NCI-H524 treated with DMSO at 0.1 percent for 48 hours (cell line): ENCODE measurements around the gene LTBP1.

ENCODE experiments used
- DNase-seq: peaks from one replicate; lab custom pipeline; 2025; lab: John Stamatoyannopoulos, UW

Gene LTBP1

GRCh38 chr2:33273479-33273878 is 326.7 kb downstream of the LTBP1 start:
- DNase-seq: no peak

- DNase-seq: no peak
Observed at GRCh38 chr2:33274524-33274923, 327.8 kb downstream of the LTBP1 start.

DNA sequence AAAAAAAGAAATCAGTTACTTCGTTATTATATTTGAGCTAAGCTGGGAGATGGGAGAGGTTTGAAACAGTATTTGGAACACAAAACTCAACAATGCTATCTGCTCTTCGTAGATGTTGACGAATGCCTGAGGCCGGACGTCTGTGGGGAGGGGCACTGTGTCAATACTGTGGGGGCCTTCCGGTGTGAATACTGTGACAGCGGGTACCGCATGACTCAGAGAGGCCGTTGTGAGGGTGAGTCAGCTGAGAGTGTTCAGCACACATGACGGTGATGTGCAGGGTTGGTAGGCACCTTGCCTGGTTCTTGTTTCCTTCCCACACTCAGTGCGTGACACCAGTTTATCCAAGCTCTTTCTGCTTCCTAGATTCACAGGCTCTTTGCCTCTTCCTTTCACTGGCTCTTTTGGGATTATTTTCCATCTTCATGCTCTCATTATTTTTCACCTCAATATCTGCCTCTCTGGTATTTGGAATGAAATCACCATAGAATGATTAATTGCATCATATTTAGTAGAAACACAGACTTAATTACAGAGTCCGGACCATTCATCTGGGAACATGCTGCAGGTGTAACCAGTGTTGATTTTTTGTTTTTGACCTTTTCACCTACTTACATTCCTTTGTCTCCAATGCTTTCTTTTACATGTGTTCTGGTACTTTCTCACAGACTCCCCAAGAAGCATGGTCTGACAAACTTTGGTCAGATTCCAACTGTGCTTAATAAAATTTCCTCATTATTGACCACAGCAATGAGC is 329.1 kb downstream of the LTBP1 start:
- DNase-seq: no peak

DNA sequence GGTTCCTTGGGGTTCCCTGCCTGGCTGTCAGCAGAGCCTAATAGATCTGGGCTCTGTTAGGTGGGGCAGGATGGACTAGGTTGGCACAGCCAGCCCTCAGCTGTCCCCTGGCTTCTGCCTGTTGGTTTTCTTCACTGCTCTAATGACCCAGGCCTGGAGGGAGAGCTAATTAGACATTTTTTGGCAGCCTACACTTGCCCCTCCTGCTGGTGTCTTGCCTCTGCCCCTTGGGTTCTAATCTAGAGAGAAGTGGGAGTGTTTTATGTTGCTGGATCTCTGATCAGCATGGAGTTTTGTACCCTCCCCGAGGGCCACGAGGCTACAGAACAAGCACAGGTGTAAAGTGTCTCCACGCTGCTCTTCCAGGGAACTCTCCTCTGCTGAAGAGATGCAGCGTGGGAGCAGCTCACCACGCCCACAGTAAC is 330.3 kb downstream of the LTBP1 start:
- no peak for DNase-seq

- DNase-seq: no peak
Observed at GRCh38 chr2:33278245-33278943, 331.6 kb downstream of the LTBP1 start.

- no peak for DNase-seq
Observed at GRCh38 chr2:33284287-33284686, 337.5 kb downstream of the LTBP1 start.

GRCh38 chr2:33287507-33288005 is 340.8 kb downstream of the LTBP1 start:
- DNase-seq: no peak

DNA sequence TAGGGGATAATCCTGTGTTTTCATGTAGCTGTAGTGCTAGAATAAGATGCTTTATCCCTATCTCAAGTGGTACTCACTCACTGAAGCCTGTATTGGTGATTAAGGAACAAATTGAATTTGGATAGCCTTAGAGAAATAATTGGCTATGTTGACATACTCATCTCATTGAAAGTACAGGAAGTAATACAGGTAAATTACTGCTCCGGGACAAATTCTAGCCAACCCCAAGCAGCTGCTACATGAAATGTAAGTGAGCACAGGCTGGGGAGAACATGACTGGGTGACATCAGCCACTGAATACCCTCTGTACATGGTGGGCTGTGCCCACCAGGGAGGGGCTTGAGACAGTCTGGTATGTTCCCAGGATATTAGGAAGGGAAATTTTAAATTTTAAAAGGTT is 341.3 kb downstream of the LTBP1 start:
- DNase-seq: peak; percentile 97

- no peak for DNase-seq
Observed at GRCh38 chr2:33289961-33290360, 343.2 kb downstream of the LTBP1 start.

- no peak for DNase-seq
Observed at GRCh38 chr2:33291278-33292013, 344.7 kb downstream of the LTBP1 start.

- DNase-seq: no peak
Observed at GRCh38 chr2:33292063-33292462, 345.3 kb downstream of the LTBP1 start.

DNA sequence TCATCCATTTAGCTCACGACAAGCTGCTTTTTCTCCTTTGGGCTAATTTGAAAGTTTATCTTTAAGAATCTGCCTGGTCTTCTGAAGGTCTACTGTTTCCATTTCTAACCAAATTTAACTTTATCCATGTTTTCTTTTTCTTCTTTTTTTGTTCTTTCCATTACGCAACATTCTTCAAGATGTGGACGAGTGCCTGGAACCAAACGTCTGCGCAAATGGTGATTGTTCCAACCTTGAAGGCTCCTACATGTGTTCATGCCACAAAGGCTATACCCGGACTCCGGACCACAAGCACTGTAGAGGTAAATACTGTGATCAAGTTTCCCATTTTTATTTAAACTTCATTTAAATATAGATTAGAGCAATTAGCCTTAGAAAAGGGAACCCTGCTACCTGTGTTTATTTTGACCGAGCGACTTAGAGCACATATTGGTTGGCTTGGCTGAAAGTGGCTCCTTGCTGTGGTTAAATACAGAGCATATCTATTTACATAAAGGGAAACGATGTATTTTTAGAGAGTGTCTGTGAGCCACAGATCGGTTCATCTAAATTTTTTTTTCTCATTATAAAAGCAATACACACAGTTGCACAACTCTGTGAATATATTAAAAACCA is 346.3 kb downstream of the LTBP1 start:
- no peak for DNase-seq

DNA sequence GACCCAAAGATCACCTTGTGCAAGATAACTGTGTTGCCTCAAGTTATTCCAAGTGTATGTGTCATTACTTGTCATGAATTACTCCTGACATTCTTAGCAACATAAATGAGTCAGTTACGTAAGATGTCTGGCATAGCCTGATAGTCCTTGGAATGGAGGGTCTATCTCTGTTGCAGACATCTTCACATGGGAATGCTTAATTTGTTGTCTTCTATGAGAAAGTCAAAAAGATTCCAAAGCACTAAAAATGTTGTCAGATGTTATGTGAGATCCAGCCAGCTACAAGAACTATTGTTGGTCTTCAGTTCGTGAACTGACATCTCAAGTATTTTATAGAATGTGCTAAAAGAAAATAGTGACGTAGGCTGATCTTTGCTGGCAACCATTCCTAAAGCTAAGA is 351.5 kb downstream of the LTBP1 start:
- DNase-seq: no peak

GRCh38 chr2:33301355-33301754 is 354.6 kb downstream of the LTBP1 start:
- no peak for DNase-seq

- no peak for DNase-seq
Observed at GRCh38 chr2:33302348-33302747, 355.6 kb downstream of the LTBP1 start.

- DNase-seq: no peak
Observed at GRCh38 chr2:33304032-33304864, 357.5 kb downstream of the LTBP1 start.

DNA sequence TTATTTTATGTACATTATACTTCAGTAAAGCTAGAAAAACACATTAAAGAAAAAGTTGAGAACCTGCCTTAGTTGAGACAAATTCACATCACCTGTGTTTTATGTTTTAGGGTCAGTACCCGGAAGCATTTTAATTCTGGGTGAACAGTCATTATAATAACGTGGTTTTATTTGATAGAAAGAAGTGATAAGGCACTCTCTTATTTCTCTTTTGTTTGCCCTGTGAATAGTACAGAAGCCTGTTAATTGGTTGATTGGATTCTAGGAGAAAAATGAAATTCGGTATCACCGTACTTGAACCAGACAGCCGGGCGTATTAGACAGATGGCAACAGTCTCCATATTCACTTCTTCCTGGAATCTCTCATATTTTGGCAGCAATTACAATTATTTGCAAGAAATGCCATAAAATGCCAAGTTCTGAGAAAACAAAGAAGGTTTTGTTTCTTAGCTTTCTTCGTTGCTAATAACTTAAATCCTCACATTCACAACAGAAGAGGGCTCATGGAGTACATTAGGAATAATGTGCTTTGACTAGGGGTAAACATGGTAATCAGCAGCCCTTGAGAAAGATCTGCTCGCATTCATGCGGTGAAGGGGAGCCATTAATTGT is 361.0 kb downstream of the LTBP1 start:
- DNase-seq: no peak

GRCh38 chr2:33312355-33312754 is 365.6 kb downstream of the LTBP1 start:
- DNase-seq: no peak

GRCh38 chr2:33313039-33313438 is 366.3 kb downstream of the LTBP1 start:
- DNase-seq: no peak

DNA sequence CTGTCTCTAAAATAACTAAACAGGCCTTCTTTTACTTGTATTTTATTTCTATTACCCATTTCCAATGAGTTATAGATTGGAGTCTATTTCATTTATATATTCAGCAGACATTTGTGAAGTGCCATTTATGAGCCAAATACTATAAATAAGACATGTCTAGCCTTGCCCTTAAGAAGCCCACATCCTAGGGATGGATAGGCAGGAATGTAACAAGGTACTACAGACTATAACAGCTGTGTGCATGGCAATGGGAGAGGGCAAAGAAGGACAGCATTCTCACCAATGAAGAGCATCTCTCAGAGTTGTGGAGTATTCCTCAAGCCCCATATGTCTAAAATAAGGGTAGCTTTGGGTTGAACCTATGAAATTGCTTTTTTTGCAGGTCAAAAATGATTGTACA is 367.8 kb downstream of the LTBP1 start:
- no peak for DNase-seq

DNA sequence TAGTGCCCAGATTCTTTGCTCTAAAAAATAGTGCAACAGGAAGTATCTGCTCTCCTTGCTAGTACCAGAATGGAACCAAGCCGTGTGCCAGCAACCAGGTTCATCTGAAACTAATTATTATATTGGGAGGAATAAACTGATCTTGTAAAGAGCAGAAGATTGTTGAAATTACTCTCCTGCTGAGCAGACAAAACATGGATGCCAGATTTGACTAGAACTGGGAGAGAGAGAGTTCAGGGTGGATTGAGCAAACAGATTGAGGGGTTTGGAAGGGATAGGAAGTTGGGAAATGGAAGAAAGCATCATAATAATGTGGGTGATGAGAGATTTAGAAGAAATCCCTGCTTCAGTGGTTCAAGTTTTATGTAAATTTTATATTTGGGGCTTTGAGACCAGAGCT is 369.6 kb downstream of the LTBP1 start:
- DNase-seq: no peak
